Activated CD8-positive, alpha-beta memory T cell treated with anti-CD3 and anti-CD28 coated beads, Interleukin-2, amount 50 U/mL, for 1 hour (primary cell): Measurements from ENCODE around the gene TMEM272.

Source experiments
- DNase-seq: peaks from one replicate; pipeline ENCODE4 v3.0.0-alpha.2; 2020; ENCODE audit errors: extremely low read depth

TMEM272 gene

GRCh38 chr13:51805313-51805712, 39.7 kb downstream of the TMEM272 start:
- no peak for DNase-seq

- DNase-seq = no peak
Measured at GRCh38 chr13:51804295-51805172, 40.4 kb downstream of the TMEM272 start.

GRCh38 chr13:51803422-51804294, 41.3 kb downstream of the TMEM272 start, which contains the start of gene DHRS12:
DHRS12 (minus strand) TSS chr13:51804163; CDS start chr13:51799659, 4,504 bp downstream.
- peak; percentile 73 for DNase-seq

- no peak for DNase-seq
Measured at GRCh38 chr13:51802631-51803418, 42.2 kb downstream of the TMEM272 start.

- no peak for DNase-seq
Measured at GRCh38 chr13:51801631-51802099, 43.3 kb downstream of the TMEM272 start.

GRCh38 chr13:51800486-51800885, 44.5 kb downstream of the TMEM272 start:
- DNase-seq = no peak

- no peak for DNase-seq
Measured at GRCh38 chr13:51799261-51799660, 45.7 kb downstream of the TMEM272 start.

GRCh38 chr13:51797664-51798488, 47.1 kb downstream of the TMEM272 start:
- no peak for DNase-seq

GRCh38 chr13:51796546-51796945, 48.4 kb downstream of the TMEM272 start:
- no peak for DNase-seq

GRCh38 chr13:51795419-51795818, 49.6 kb downstream of the TMEM272 start:
- DNase-seq = no peak

- DNase-seq = no peak
Measured at GRCh38 chr13:51794964-51795363, 50.0 kb downstream of the TMEM272 start.

GRCh38 chr13:51793570-51794271, 51.3 kb downstream of the TMEM272 start:
- DNase-seq = no peak

GRCh38 chr13:51786425-51787265, 58.3 kb downstream of the TMEM272 start:
- DNase-seq = no peak

- no peak for DNase-seq
Measured at GRCh38 chr13:51785712-51786424, 59.1 kb downstream of the TMEM272 start.

- no peak for DNase-seq
Measured at GRCh38 chr13:51784097-51784496, 60.9 kb downstream of the TMEM272 start.

- no peak for DNase-seq
Measured at GRCh38 chr13:51783428-51784094, 61.4 kb downstream of the TMEM272 start.

- no peak for DNase-seq
Measured at GRCh38 chr13:51782026-51782710, 62.8 kb downstream of the TMEM272 start.
